SJCRH30 (cell line): ENCODE data around the gene AKR1A1. TPM values are rescaled to one million over a fixed set of nuclear protein-coding genes. Genes with fewer than 3 reads are reported as not detected.
"Not testable (repeated sequence)": the region's sequence is repeated elsewhere in the genome, so short reads cannot be mapped to it uniquely, and the experiment has no call there.

Source experiments
- DNase-seq, 2 experiments: peaks; one replicate each; pipeline ENCODE4 v3.0.0-alpha.2; 2015 to 2020
- H3K27ac ChIP-seq: fragments of 250-450 bp; sonication (Bioruptor Pico); 2 replicates; pipeline ENCODE4 v1.5.1; 2020; ENCODE audit warnings: mild to moderate bottlenecking, moderate library complexity
- H3K27me3 ChIP-seq: fragments of 250-450 bp; sonication (Bioruptor Pico); 2 replicates; pipeline ENCODE4 v1.5.1; 2020; ENCODE audit warnings: mild to moderate bottlenecking, moderate library complexity
- H3K36me3 ChIP-seq: fragments of 250-450 bp; sonication (Bioruptor Pico); 2 replicates; pipeline ENCODE4 v1.5.1; 2020; ENCODE audit warnings: mild to moderate bottlenecking, moderate library complexity
- H3K4me1 ChIP-seq: fragments of 250-450 bp; sonication (Bioruptor Pico); 2 replicates; pipeline ENCODE4 v1.5.1; 2020; ENCODE audit warnings: mild to moderate bottlenecking, moderate library complexity
- H3K4me3 ChIP-seq: fragments of 250-450 bp; sonication (Bioruptor Pico); 2 replicates; pipeline ENCODE4 v1.5.1; 2020; ENCODE audit warnings: mild to moderate bottlenecking, moderate library complexity
- H3K9me3 ChIP-seq: fragments of 250-450 bp; sonication (Bioruptor Pico); replicated peaks from 2 replicates; pipeline ENCODE4 v1.5.1; 2020; ENCODE audit warnings: mild to moderate bottlenecking, moderate library complexity
- total RNA-seq: library from RNA; depleted of rRNA; stranded (reverse); fragments of >200 nt; shearing (Covaris generic); gene quantifications from 2 replicates; pipeline ENCODE4 v1.2.3, GENCODE V29; 2014

Gene AKR1A1
- total RNA-seq, 1 experiment from 2014 or later = 60.6 TPM

DNA sequence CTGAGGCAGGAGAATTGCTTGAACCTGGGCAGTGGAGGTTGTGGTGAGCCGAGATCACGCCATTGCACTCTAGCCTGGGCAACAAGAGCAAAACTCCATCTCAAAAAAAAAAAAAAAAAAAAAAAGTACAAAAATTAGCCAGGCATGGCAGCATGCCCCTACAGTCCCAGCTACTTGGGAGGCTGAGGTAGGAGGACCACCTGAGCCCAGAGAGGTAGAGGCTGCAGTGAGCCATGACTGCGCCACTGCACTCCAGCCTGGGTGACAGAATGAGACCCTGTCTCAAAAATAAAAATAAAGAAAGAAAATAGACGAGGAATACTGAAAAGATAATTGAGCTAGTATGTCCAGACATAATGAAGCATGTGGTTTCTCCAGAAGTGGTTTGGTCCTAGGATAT is 32.3 kb upstream of the AKR1A1 start:
- DNase-seq, H3K27me3 ChIP-seq, H3K27ac ChIP-seq, H3K4me3 ChIP-seq, H3K9me3 ChIP-seq: not testable (repeated sequence)
- peaks cover 39% of the 10 kb centered on the region for H3K4me1 ChIP-seq
- H3K36me3 ChIP-seq = peaks cover 44% of the 10 kb centered on the region

GRCh38 chr1:45518910-45519309 is 31.7 kb upstream of the AKR1A1 start:
- no peak overlapping the region for H3K27ac ChIP-seq
- H3K9me3 ChIP-seq = no peaks in the 10 kb centered on the region
- no peaks in the 10 kb centered on the region for H3K27me3 ChIP-seq
- DNase-seq = peak in 1 of 2 experiments; percentile 56
- H3K4me1 ChIP-seq = peaks cover 34% of the 10 kb centered on the region
- no peak overlapping the region for H3K4me3 ChIP-seq
- H3K36me3 ChIP-seq = peaks cover 39% of the 10 kb centered on the region

GRCh38 chr1:45519774-45520173 is 30.9 kb upstream of the AKR1A1 start:
- peaks cover 25% of the 10 kb centered on the region for H3K4me1 ChIP-seq
- not testable (repeated sequence) for H3K4me3 ChIP-seq, H3K27ac ChIP-seq, DNase-seq, H3K27me3 ChIP-seq, H3K9me3 ChIP-seq
- H3K36me3 ChIP-seq = peaks cover 30% of the 10 kb centered on the region

- peak within 1 kb of the TSS; percentile 78 for H3K27ac ChIP-seq
- no peaks in the 10 kb centered on the region for H3K27me3 ChIP-seq
- peak within 1 kb of the TSS; percentile 87 for H3K4me3 ChIP-seq
- H3K9me3 ChIP-seq = no peaks in the 10 kb centered on the region
- DNase-seq = peak; percentile 98 to 99
- peaks cover 13% of the 10 kb centered on the region for H3K36me3 ChIP-seq
- peaks cover 19% of the 10 kb centered on the region for H3K4me1 ChIP-seq
Measured at GRCh38 chr1:45521413-45522323, 29.0 kb upstream of the AKR1A1 start, which contains the start of gene PRDX1. Gene PRDX1, minus strand, starts transcription at chr1:45521884. Its CDS starts 2,841 bp downstream, at chr1:45519043.

- Histone ChIP-seq H3K4me3 (peak overlapping the region; percentile 87), H3K4me1 (peaks cover 19% of the 10 kb centered on the region), H3K36me3 (peaks cover 6% of the 10 kb centered on the region), H3K9me3 (no peaks in the 10 kb centered on the region), H3K27ac (peak overlapping the region; percentile 78), H3K27me3 (no peaks in the 10 kb centered on the region)
- no peak for DNase-seq
Measured at GRCh38 chr1:45522324-45523104, 28.1 kb upstream of the AKR1A1 start.

- peaks cover 19% of the 10 kb centered on the region for H3K4me1 ChIP-seq
- H3K36me3 ChIP-seq, H3K9me3 ChIP-seq, H3K27ac ChIP-seq, H3K4me3 ChIP-seq, H3K27me3 ChIP-seq, DNase-seq: not testable (repeated sequence)
Measured at GRCh38 chr1:45523516-45523915, 27.1 kb upstream of the AKR1A1 start.

GRCh38 chr1:45523975-45524374 is 26.7 kb upstream of the AKR1A1 start:
- not testable (repeated sequence) for H3K27me3 ChIP-seq, H3K36me3 ChIP-seq, H3K27ac ChIP-seq, H3K9me3 ChIP-seq, DNase-seq, H3K4me3 ChIP-seq
- H3K4me1 ChIP-seq = peaks cover 14% of the 10 kb centered on the region

- H3K4me1 ChIP-seq = peaks cover 10% of the 10 kb centered on the region
- 0 out of 2 replicates have a peak, but pooled peaks cover 3% of the 10 kb centered on the region for H3K9me3 ChIP-seq
- no peaks in the 10 kb centered on the region for H3K36me3 ChIP-seq
- H3K27ac ChIP-seq = no peak overlapping the region
- H3K27me3 ChIP-seq = no peaks in the 10 kb centered on the region
- no peak overlapping the region for H3K4me3 ChIP-seq
- DNase-seq = no peak
Measured at GRCh38 chr1:45526135-45526644, 24.4 kb upstream of the AKR1A1 start.

DNA sequence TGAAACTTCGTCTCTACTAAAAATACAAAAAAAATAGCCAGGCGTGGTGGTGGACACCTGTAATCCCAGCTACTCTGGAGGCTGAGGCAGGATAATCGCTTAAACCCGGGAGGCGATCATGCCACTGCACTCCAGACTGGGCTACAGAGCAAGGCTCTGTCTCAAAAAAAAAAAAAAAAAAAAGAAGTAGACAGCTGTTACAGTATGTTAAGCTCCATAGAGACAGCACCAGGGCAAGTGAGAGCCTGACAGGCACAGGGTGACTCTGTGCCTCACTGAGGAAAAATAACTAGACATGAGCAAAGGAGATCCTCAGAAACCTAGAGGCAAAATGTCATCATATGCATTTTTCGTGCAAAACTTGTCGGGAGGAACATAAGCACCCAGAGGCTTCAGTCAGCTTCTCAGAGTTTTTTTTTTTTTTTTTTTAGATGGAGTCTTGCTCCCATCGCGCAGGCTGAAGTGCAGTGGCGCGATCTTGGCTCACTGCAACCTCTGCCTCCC is 19.9 kb upstream of the AKR1A1 start:
- 0 out of 2 replicates have a peak, but pooled peaks cover 3% of the 10 kb centered on the region for H3K9me3 ChIP-seq
- no peak overlapping the region for H3K4me3 ChIP-seq
- H3K4me1 ChIP-seq = no peaks in the 10 kb centered on the region
- DNase-seq = peak; percentile 62 to 76
- no peak overlapping the region for H3K27ac ChIP-seq
- no peaks in the 10 kb centered on the region for H3K27me3 ChIP-seq
- no peaks in the 10 kb centered on the region for H3K36me3 ChIP-seq

- Histone ChIP-seq H3K27ac (no peak overlapping the region), H3K4me1 (no peaks in the 10 kb centered on the region), H3K9me3 (0 out of 2 replicates have a peak, but pooled peaks cover 3% of the 10 kb centered on the region), H3K36me3 (no peaks in the 10 kb centered on the region), H3K4me3 (no peak overlapping the region), H3K27me3 (no peaks in the 10 kb centered on the region)
- no peak for DNase-seq
Measured at GRCh38 chr1:45531873-45532272, 18.8 kb upstream of the AKR1A1 start.

- H3K4me3 ChIP-seq = no peak overlapping the region
Measured at GRCh38 chr1:45535988-45536766, 14.4 kb upstream of the AKR1A1 start.

GRCh38 chr1:45536886-45537285 is 13.7 kb upstream of the AKR1A1 start:
- Histone ChIP-seq H3K4me3 (no peak overlapping the region), H3K9me3 (no peaks in the 10 kb centered on the region), H3K27me3 (peaks cover 3% of the 10 kb centered on the region), H3K36me3 (no peaks in the 10 kb centered on the region), H3K4me1 (no peaks in the 10 kb centered on the region), H3K27ac (no peak overlapping the region)
- DNase-seq = no peak

More at GRCh38 chr1:45535988-45536766, 14.4 kb upstream of the AKR1A1 start:
- no peak overlapping the region for H3K27ac ChIP-seq
- H3K36me3 ChIP-seq = no peaks in the 10 kb centered on the region
- no peaks in the 10 kb centered on the region for H3K9me3 ChIP-seq
- no peak for DNase-seq
- no peaks in the 10 kb centered on the region for H3K4me1 ChIP-seq
- H3K27me3 ChIP-seq = peaks cover 3% of the 10 kb centered on the region

- Histone ChIP-seq H3K27ac (no peak overlapping the region), H3K27me3 (peaks cover 3% of the 10 kb centered on the region), H3K9me3 (no peaks in the 10 kb centered on the region), H3K4me3 (no peak overlapping the region), H3K4me1 (peaks cover 20% of the 10 kb centered on the region), H3K36me3 (no peaks in the 10 kb centered on the region)
- no peak for DNase-seq
Measured at GRCh38 chr1:45541193-45541592, 9.4 kb upstream of the AKR1A1 start.

GRCh38 chr1:45542591-45542990 is 8.0 kb upstream of the AKR1A1 start:
- no peak overlapping the region for H3K27ac ChIP-seq
- no peak for DNase-seq
- no peaks in the 10 kb centered on the region for H3K9me3 ChIP-seq
- H3K36me3 ChIP-seq = no peaks in the 10 kb centered on the region
- H3K4me3 ChIP-seq = no peak overlapping the region
- H3K27me3 ChIP-seq = no peaks in the 10 kb centered on the region; the same call in 1 of the 2 replicates
- H3K4me1 ChIP-seq = peaks cover 24% of the 10 kb centered on the region
